OCI-LY3 (cell line): ENCODE results near the gene EYA2.

ENCODE experiments used
- H2AFZ ChIP-seq: fragments of 200-600, 300-600 bp; shearing (Covaris generic); 2 replicates; pipeline ENCODE4 v1.6.0; 2014; ENCODE audit warnings: antibody characterized with exemption, low read depth, low read length
- H3K27ac ChIP-seq: fragments of 200-600, 300-600 bp; sonication (generic); 2 replicates; pipeline ENCODE4 v1.5.1; 2014; ENCODE audit warnings: mild to moderate bottlenecking, low read length, moderate library complexity, mixed read lengths
- H3K27me3 ChIP-seq: fragments of 200-600, 300-600 bp; sonication (generic); 2 replicates; pipeline ENCODE4 v1.6.1; 2014; ENCODE audit warnings: low read depth, low read length, mixed read lengths
- H3K36me3 ChIP-seq: fragments of 200-600, 300-600 bp; sonication (generic); replicated peaks from 2 replicates; pipeline ENCODE3; 2014; ENCODE audit warnings: low read depth, low read length, mixed read lengths
- H3K4me1 ChIP-seq: fragments of 300-600, 200-600 bp; sonication (generic); 2 replicates; pipeline ENCODE4 v1.6.1; 2014; ENCODE audit warnings: low read length, mixed read lengths
- H3K4me2 ChIP-seq: fragments of 200-600, 300-600 bp; sonication (generic); 2 replicates; pipeline ENCODE4 v1.6.1; 2014; ENCODE audit warnings: low read length, mixed read lengths
- H3K4me3 ChIP-seq: fragments of 300-600, 200-600 bp; sonication (generic); 2 replicates; pipeline ENCODE4 v1.5.1; 2014; ENCODE audit warnings: antibody characterized with exemption, mild to moderate bottlenecking, low read length, moderate library complexity
- H3K79me2 ChIP-seq: fragments of 300-600, 200-600 bp; shearing (Covaris generic); 2 replicates; pipeline ENCODE4 v1.6.1; 2014; ENCODE audit warnings: mild to moderate bottlenecking, low read length, mixed read lengths
- H3K9ac ChIP-seq: fragments of 300-600, 200-600 bp; shearing (Covaris generic); 2 replicates; pipeline ENCODE4 v1.6.0; 2014; ENCODE audit warnings: mild to moderate bottlenecking, low read length, moderate library complexity
- H3K9me3 ChIP-seq: fragments of 200-600, 300-600 bp; shearing (Covaris generic); 2 replicates; pipeline ENCODE4 v1.6.1; 2014; ENCODE audit warnings: low read length, mixed read lengths; ENCODE audit not compliant: insufficient read depth
- H4K20me1 ChIP-seq: fragments of 200-600, 300-600 bp; sonication (generic); 2 replicates; pipeline ENCODE4 v1.6.1; 2016; ENCODE audit warnings: low read length, mixed read lengths; ENCODE audit not compliant: insufficient read depth
- CTCF ChIP-seq: fragments of 200-600, 300-600 bp; sonication (generic); IDR thresholded peaks from 2 replicates; pipeline ENCODE4 v1.5.1; 2014; ENCODE audit warnings: antibody characterized with exemption, low read length, low read depth
- EZH2phosphoT487 ChIP-seq: fragments of 200-600 bp; shearing (Covaris generic); IDR thresholded peaks from 2 replicates; pipeline ENCODE4 v1.6.1; 2018; ENCODE audit warnings: antibody characterized with exemption, mixed run types, low read depth

The EYA2 gene

GRCh38 chr20:46941404-46941803 lies 46.8 kb downstream of the EYA2 start:
- Histone ChIP-seq H3K79me2 (no peaks in the 10 kb centered on the region), H3K36me3 (no peaks in the 10 kb centered on the region), H3K9ac (no peak overlapping the region), H3K27ac (no peak overlapping the region), H3K27me3 (no peaks in the 10 kb centered on the region), H3K4me2 (no peak overlapping the region), H2AFZ (no peak overlapping the region), H3K4me3 (no peak overlapping the region), H3K4me1 (no peaks in the 10 kb centered on the region), H3K9me3 (no peaks in the 10 kb centered on the region), H4K20me1 (no peaks in the 10 kb centered on the region)
- TF ChIP-seq EZH2phosphoT487 (no peak), CTCF (no peak)

DNA sequence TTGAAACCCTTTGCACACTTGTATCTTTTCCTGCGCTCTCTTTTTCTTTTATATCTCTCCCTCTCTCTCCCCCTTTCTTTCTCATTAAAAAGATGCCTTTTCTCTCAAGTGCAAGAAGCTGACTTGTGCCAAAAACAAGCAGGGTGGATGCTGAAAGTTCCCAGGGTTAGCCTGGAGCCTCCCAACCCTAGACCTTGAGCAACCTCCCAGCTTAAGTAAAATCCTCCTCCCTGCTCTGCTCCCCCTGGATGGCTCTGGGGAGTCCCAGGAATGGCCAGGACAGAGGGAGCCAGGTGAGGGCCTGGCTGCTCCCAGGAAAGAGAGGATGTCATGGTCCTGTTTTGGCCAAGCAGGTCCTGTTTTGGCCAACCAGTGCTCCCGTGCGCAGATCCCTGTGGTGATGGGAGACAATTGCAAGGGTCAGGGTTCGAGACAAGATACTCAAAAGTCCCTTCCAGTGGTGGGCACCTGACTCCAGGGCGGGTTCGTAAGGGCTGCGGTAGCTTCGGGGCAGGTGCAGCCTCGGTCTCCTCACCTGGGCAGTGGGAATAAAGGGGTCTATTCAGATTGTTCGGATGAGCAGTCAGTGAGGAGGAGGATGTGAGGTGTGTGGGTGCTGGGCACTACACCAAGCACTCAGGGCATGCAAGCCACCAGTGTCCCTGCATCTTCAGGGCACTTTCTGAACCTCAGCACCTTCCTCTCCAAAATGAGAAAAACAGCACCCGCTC lies 49.4 kb downstream of the EYA2 start:
- H3K79me2 ChIP-seq, result no peaks in the 10 kb centered on the region
- H3K9me3 ChIP-seq, result no peaks in the 10 kb centered on the region
- peaks cover 1% of the 10 kb centered on the region; the same call in 1 of the 2 replicates for H3K27me3 ChIP-seq
- no peak overlapping the region for H3K9ac ChIP-seq
- H4K20me1 ChIP-seq, result no peaks in the 10 kb centered on the region
- no peak overlapping the region for H3K27ac ChIP-seq
- no peaks in the 10 kb centered on the region for H3K36me3 ChIP-seq
- H3K4me2 ChIP-seq, result no peak overlapping the region
- H3K4me3 ChIP-seq, result no peak overlapping the region
- no peak overlapping the region for H2AFZ ChIP-seq
- no peaks in the 10 kb centered on the region for H3K4me1 ChIP-seq
- TF ChIP-seq EZH2phosphoT487 (no peak), CTCF (no peak)

- no peaks in the 10 kb centered on the region for H3K36me3 ChIP-seq
- H4K20me1 ChIP-seq, result no peaks in the 10 kb centered on the region
- no peak overlapping the region for H2AFZ ChIP-seq
- TF ChIP-seq CTCF (no peak), EZH2phosphoT487 (no peak)
- H3K79me2 ChIP-seq, result no peaks in the 10 kb centered on the region
- no peak overlapping the region for H3K27ac ChIP-seq
- no peak overlapping the region for H3K9ac ChIP-seq
- H3K4me1 ChIP-seq, result no peaks in the 10 kb centered on the region
- no peak overlapping the region for H3K4me2 ChIP-seq
- H3K4me3 ChIP-seq, result no peak overlapping the region
- H3K9me3 ChIP-seq, result no peaks in the 10 kb centered on the region
- peaks cover 7% of the 10 kb centered on the region; the same call in 1 of the 2 replicates for H3K27me3 ChIP-seq
Observed at GRCh38 chr20:46945465-46945864, 50.8 kb downstream of the EYA2 start.

- Histone ChIP-seq H3K79me2 (no peaks in the 10 kb centered on the region), H3K4me3 (no peak overlapping the region), H3K9ac (no peak overlapping the region), H3K36me3 (no peaks in the 10 kb centered on the region), H3K4me1 (no peaks in the 10 kb centered on the region), H3K4me2 (no peak overlapping the region), H3K27ac (no peak overlapping the region), H4K20me1 (no peaks in the 10 kb centered on the region), H3K27me3 (peaks cover 13% of the 10 kb centered on the region; the same call in 1 of the 2 replicates), H2AFZ (no peak overlapping the region), H3K9me3 (no peaks in the 10 kb centered on the region)
- TF ChIP-seq EZH2phosphoT487 (no peak), CTCF (no peak)
Observed at GRCh38 chr20:46946181-46946624, 51.6 kb downstream of the EYA2 start.
